ENCODE measurements around the gene CYSLTR2.

CYSLTR2 gene

GRCh38 chr13:48679941-48680680, 26.4 kb downstream of the CYSLTR2 start:
- Histone ChIP-seq H3K9me3 (ENCODE audit: severe bottlenecking) (no peaks in the 10 kb centered on the region), H3K27me3 (ENCODE audit: insufficient read depth, low read depth, severe bottlenecking) (no peaks in the 10 kb centered on the region), H3K4me3 (ENCODE audit: low read depth, low read length) (no peak overlapping the region), H3K27ac (no peak overlapping the region), H3K36me3 (no peaks in the 10 kb centered on the region)
- DNase-seq: no peak
- no peak for TF ChIP-seq CTCF (IDR thresholded peaks at IDR 0.05; ENCODE audit: low read depth, low read length)

- Histone ChIP-seq H3K27me3 (ENCODE audit: insufficient read depth, low read depth, severe bottlenecking) (no peaks in the 10 kb centered on the region), H3K36me3 (no peaks in the 10 kb centered on the region), H3K4me3 (ENCODE audit: low read depth, low read length) (no peak overlapping the region), H3K27ac (no peak overlapping the region), H3K9me3 (ENCODE audit: severe bottlenecking) (no peaks in the 10 kb centered on the region)
- no peak for TF ChIP-seq CTCF (IDR thresholded peaks at IDR 0.05; ENCODE audit: low read depth, low read length)
- DNase-seq: no peak
These were observed 27.1 kb downstream of the CYSLTR2 start for GRCh38 chr13:48680756-48681392.

GRCh38 chr13:48681905-48682304, 28.2 kb downstream of the CYSLTR2 start:
- DNase-seq: no peak
- H3K27ac ChIP-seq: no peak overlapping the region
- H3K27me3 ChIP-seq (ENCODE audit: insufficient read depth, low read depth, severe bottlenecking): no peaks in the 10 kb centered on the region
- no peaks in the 10 kb centered on the region for H3K9me3 ChIP-seq (ENCODE audit: severe bottlenecking)
- H3K36me3 ChIP-seq: no peaks in the 10 kb centered on the region
- no peak overlapping the region for H3K4me3 ChIP-seq (ENCODE audit: low read depth, low read length)
- no peak for TF ChIP-seq CTCF (IDR thresholded peaks at IDR 0.05; ENCODE audit: low read depth, low read length)

GRCh38 chr13:48682436-48682835, 28.7 kb downstream of the CYSLTR2 start:
- Histone ChIP-seq H3K9me3 (ENCODE audit: severe bottlenecking) (no peaks in the 10 kb centered on the region), H3K27ac (no peak overlapping the region), H3K36me3 (no peaks in the 10 kb centered on the region), H3K27me3 (ENCODE audit: insufficient read depth, low read depth, severe bottlenecking) (no peaks in the 10 kb centered on the region), H3K4me3 (ENCODE audit: low read depth, low read length) (no peak overlapping the region)
- no peak for TF ChIP-seq CTCF (IDR thresholded peaks at IDR 0.05; ENCODE audit: low read depth, low read length)
- DNase-seq: no peak

GRCh38 chr13:48686636-48687210, 33.0 kb downstream of the CYSLTR2 start:
- Histone ChIP-seq H3K27ac (no peak overlapping the region), H3K27me3 (ENCODE audit: insufficient read depth, low read depth, severe bottlenecking) (no peaks in the 10 kb centered on the region), H3K9me3 (ENCODE audit: severe bottlenecking) (no peaks in the 10 kb centered on the region), H3K36me3 (no peaks in the 10 kb centered on the region), H3K4me3 (ENCODE audit: low read depth, low read length) (no peak overlapping the region)
- no peak for TF ChIP-seq CTCF (IDR thresholded peaks at IDR 0.05; ENCODE audit: low read depth, low read length)
- DNase-seq: no peak

Measured in WERI-Rb-1 (cell line).